ENCODE measurements around the gene HPSE2. TPM values are rescaled to one million over a fixed set of nuclear protein-coding genes. Genes with fewer than 3 reads are reported as not detected.

The HPSE2 gene
- total RNA-seq, 1 donor from 2014 or later: not detected

- no peak overlapping the region for H3K27ac Mint-ChIP-seq
- intact Hi-C loops (cut with micrococcal nuclease): no loop called here
- H3K4me3 Mint-ChIP-seq (ENCODE audit: low read depth): no peak overlapping the region
- H3K4me1 Mint-ChIP-seq (ENCODE audit: low read depth): no peaks in the 10 kb centered on the region
- no peak for DNase-seq (ENCODE audit: low spot score)
- H3K9me3 Mint-ChIP-seq: no peaks in the 10 kb centered on the region
- H3K36me3 Mint-ChIP-seq (ENCODE audit: low read depth): no peaks in the 10 kb centered on the region
- no peaks in the 10 kb centered on the region for H3K27me3 Mint-ChIP-seq (ENCODE audit: low read depth)
Measured at GRCh38 chr10:98720551-98720950, 515.1 kb downstream of the HPSE2 start.

GRCh38 chr10:98713586-98713985 is 522.1 kb downstream of the HPSE2 start:
- DNase-seq (ENCODE audit: low spot score): no peak
- Mint-ChIP-seq H3K4me1 (ENCODE audit: low read depth) (no peaks in the 10 kb centered on the region), H3K27ac (no peak overlapping the region), H3K4me3 (ENCODE audit: low read depth) (no peak overlapping the region), H3K9me3 (no peaks in the 10 kb centered on the region), H3K36me3 (ENCODE audit: low read depth) (no peaks in the 10 kb centered on the region), H3K27me3 (ENCODE audit: low read depth) (no peaks in the 10 kb centered on the region)
- intact Hi-C loops (cut with micrococcal nuclease): no loop called here

- no peak for DNase-seq (ENCODE audit: low spot score)
- intact Hi-C loops (cut with micrococcal nuclease): no loop called here
- Mint-ChIP-seq H3K4me3 (ENCODE audit: low read depth) (no peak overlapping the region), H3K27me3 (ENCODE audit: low read depth) (no peaks in the 10 kb centered on the region), H3K36me3 (ENCODE audit: low read depth) (no peaks in the 10 kb centered on the region), H3K9me3 (no peaks in the 10 kb centered on the region), H3K27ac (no peak overlapping the region), H3K4me1 (ENCODE audit: low read depth) (no peaks in the 10 kb centered on the region)
Measured at GRCh38 chr10:98696516-98696915, 539.1 kb downstream of the HPSE2 start.

GRCh38 chr10:98694883-98695282 is 540.8 kb downstream of the HPSE2 start:
- H3K36me3 Mint-ChIP-seq (ENCODE audit: low read depth): no peaks in the 10 kb centered on the region
- DNase-seq (ENCODE audit: low spot score): no peak
- no peak overlapping the region for H3K27ac Mint-ChIP-seq
- no peaks in the 10 kb centered on the region for H3K4me1 Mint-ChIP-seq (ENCODE audit: low read depth)
- intact Hi-C loops (cut with micrococcal nuclease): no loop called here
- no peaks in the 10 kb centered on the region for H3K27me3 Mint-ChIP-seq (ENCODE audit: low read depth)
- no peaks in the 10 kb centered on the region for H3K9me3 Mint-ChIP-seq
- no peak overlapping the region for H3K4me3 Mint-ChIP-seq (ENCODE audit: low read depth)

- no peaks in the 10 kb centered on the region for H3K36me3 Mint-ChIP-seq (ENCODE audit: low read depth)
Measured at GRCh38 chr10:98694014-98694413, 541.6 kb downstream of the HPSE2 start.

GRCh38 chr10:98687685-98688084 is 548.0 kb downstream of the HPSE2 start:
- no peak overlapping the region for H3K4me3 Mint-ChIP-seq (ENCODE audit: low read depth)
- no peaks in the 10 kb centered on the region for H3K4me1 Mint-ChIP-seq (ENCODE audit: low read depth)
- DNase-seq (ENCODE audit: low spot score): no peak
- H3K36me3 Mint-ChIP-seq (ENCODE audit: low read depth): no peaks in the 10 kb centered on the region
- H3K9me3 Mint-ChIP-seq: peaks cover 9% of the 10 kb centered on the region
- intact Hi-C loops (cut with micrococcal nuclease): no loop called here
- peaks cover 2% of the 10 kb centered on the region for H3K27me3 Mint-ChIP-seq (ENCODE audit: low read depth)
- H3K27ac Mint-ChIP-seq: no peak overlapping the region

More at GRCh38 chr10:98694014-98694413, 541.6 kb downstream of the HPSE2 start:
- Mint-ChIP-seq H3K27me3 (ENCODE audit: low read depth) (no peaks in the 10 kb centered on the region), H3K9me3 (peaks cover 3% of the 10 kb centered on the region), H3K27ac (no peak overlapping the region), H3K4me1 (ENCODE audit: low read depth) (no peaks in the 10 kb centered on the region), H3K4me3 (ENCODE audit: low read depth) (no peak overlapping the region)
- no peak for DNase-seq (ENCODE audit: low spot score)
- intact Hi-C loops (cut with micrococcal nuclease): no loop called here

- H3K27me3 Mint-ChIP-seq (ENCODE audit: low read depth): peaks cover 2% of the 10 kb centered on the region
- DNase-seq (ENCODE audit: low spot score): no peak
- peaks cover 9% of the 10 kb centered on the region for H3K9me3 Mint-ChIP-seq
- H3K27ac Mint-ChIP-seq: no peak overlapping the region
- intact Hi-C loops (cut with micrococcal nuclease): no loop called here
- H3K4me1 Mint-ChIP-seq (ENCODE audit: low read depth): no peaks in the 10 kb centered on the region
- no peaks in the 10 kb centered on the region for H3K36me3 Mint-ChIP-seq (ENCODE audit: low read depth)
- no peak overlapping the region for H3K4me3 Mint-ChIP-seq (ENCODE audit: low read depth)
Measured at GRCh38 chr10:98684019-98684899, 551.4 kb downstream of the HPSE2 start.

GRCh38 chr10:98676895-98677294 is 558.8 kb downstream of the HPSE2 start:
- intact Hi-C loops (cut with micrococcal nuclease): no loop called here
- Mint-ChIP-seq H3K4me1 (ENCODE audit: low read depth) (no peaks in the 10 kb centered on the region), H3K27ac (no peak overlapping the region), H3K27me3 (ENCODE audit: low read depth) (peaks cover 5% of the 10 kb centered on the region), H3K36me3 (ENCODE audit: low read depth) (no peaks in the 10 kb centered on the region), H3K4me3 (ENCODE audit: low read depth) (no peak overlapping the region), H3K9me3 (no peaks in the 10 kb centered on the region)
- no peak for DNase-seq (ENCODE audit: low spot score)

GRCh38 chr10:98675902-98676301 is 559.8 kb downstream of the HPSE2 start:
- no peaks in the 10 kb centered on the region for H3K4me1 Mint-ChIP-seq (ENCODE audit: low read depth)
- H3K4me3 Mint-ChIP-seq (ENCODE audit: low read depth): no peak overlapping the region
- no peaks in the 10 kb centered on the region for H3K36me3 Mint-ChIP-seq (ENCODE audit: low read depth)
- H3K9me3 Mint-ChIP-seq: no peaks in the 10 kb centered on the region
- no peak overlapping the region for H3K27ac Mint-ChIP-seq
- H3K27me3 Mint-ChIP-seq (ENCODE audit: low read depth): peaks cover 5% of the 10 kb centered on the region
- no peak for DNase-seq (ENCODE audit: low spot score)
- intact Hi-C loops (cut with micrococcal nuclease): no loop called here

GRCh38 chr10:98673171-98673782 is 562.4 kb downstream of the HPSE2 start:
- H3K4me3 Mint-ChIP-seq (ENCODE audit: low read depth): no peak overlapping the region
- H3K9me3 Mint-ChIP-seq: no peaks in the 10 kb centered on the region
- H3K36me3 Mint-ChIP-seq (ENCODE audit: low read depth): no peaks in the 10 kb centered on the region
- no peaks in the 10 kb centered on the region for H3K4me1 Mint-ChIP-seq (ENCODE audit: low read depth)
- DNase-seq (ENCODE audit: low spot score): no peak
- no peak overlapping the region for H3K27ac Mint-ChIP-seq
- intact Hi-C loops (cut with micrococcal nuclease): no loop called here
- H3K27me3 Mint-ChIP-seq (ENCODE audit: low read depth): peaks cover 7% of the 10 kb centered on the region

GRCh38 chr10:98667081-98667480 is 568.6 kb downstream of the HPSE2 start:
- intact Hi-C loops (cut with micrococcal nuclease): loop anchor here (5.0 kb wide), 1 partner anchor 580 kb away; no protein-coding TSS in a partner anchor
- Mint-ChIP-seq H3K4me1 (ENCODE audit: low read depth) (no peaks in the 10 kb centered on the region), H3K36me3 (ENCODE audit: low read depth) (no peaks in the 10 kb centered on the region), H3K27ac (no peak overlapping the region), H3K27me3 (ENCODE audit: low read depth) (peaks cover 3% of the 10 kb centered on the region), H3K9me3 (no peaks in the 10 kb centered on the region), H3K4me3 (ENCODE audit: low read depth) (no peak overlapping the region)
- no peak for DNase-seq (ENCODE audit: low spot score)

- Mint-ChIP-seq H3K4me1 (ENCODE audit: low read depth) (no peaks in the 10 kb centered on the region), H3K36me3 (ENCODE audit: low read depth) (no peaks in the 10 kb centered on the region), H3K27me3 (ENCODE audit: low read depth) (peaks cover 3% of the 10 kb centered on the region), H3K27ac (no peak overlapping the region), H3K9me3 (no peaks in the 10 kb centered on the region), H3K4me3 (ENCODE audit: low read depth) (no peak overlapping the region)
- no peak for DNase-seq (ENCODE audit: low spot score)
- intact Hi-C loops (cut with micrococcal nuclease): loop anchor here (5.0 kb wide), 1 partner anchor 581 kb away; no protein-coding TSS in a partner anchor
Measured at GRCh38 chr10:98666276-98666675, 569.4 kb downstream of the HPSE2 start.

All from activated T-helper 2 cell treated with anti-CD3 and anti-CD28 coated beads, Interferon-gamma antibody, Interleukin-2, Interleukin-4, amounts not matched to agents 10 μg/mL and 5 μg/mL and 100 μg/mL, durations not matched to agents 14 hours and 24 hours and 36 hours (primary cell).